DMS114 treated with DMSO at 0.1 percent for 48 hours (cell line): Measurements from ENCODE around the gene CMYA5.

Source experiments
- DNase-seq: peaks from one replicate; lab custom pipeline; 2025; ENCODE audit not compliant: unreplicated experiment; lab: John Stamatoyannopoulos, UW

CMYA5 gene

DNA sequence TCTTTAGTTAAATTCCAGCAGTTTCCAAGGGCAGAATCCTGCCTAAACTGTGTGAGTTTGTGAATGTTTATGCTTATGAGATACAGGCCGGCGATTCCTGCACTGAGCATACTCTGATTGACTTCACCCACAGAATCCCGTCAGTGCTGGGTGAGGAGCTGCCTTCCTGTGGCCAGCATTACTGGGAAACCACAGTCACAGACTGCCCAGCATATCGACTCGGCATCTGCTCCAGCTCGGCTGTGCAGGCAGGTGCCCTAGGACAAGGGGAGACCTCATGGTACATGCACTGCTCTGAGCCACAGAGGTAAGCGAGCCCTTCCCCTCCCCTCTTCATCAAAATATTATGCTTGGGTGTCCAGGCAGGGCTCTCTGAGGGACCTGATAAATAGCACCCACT lies 103.7 kb downstream of the CMYA5 start:
- DNase-seq = no peak

DNA sequence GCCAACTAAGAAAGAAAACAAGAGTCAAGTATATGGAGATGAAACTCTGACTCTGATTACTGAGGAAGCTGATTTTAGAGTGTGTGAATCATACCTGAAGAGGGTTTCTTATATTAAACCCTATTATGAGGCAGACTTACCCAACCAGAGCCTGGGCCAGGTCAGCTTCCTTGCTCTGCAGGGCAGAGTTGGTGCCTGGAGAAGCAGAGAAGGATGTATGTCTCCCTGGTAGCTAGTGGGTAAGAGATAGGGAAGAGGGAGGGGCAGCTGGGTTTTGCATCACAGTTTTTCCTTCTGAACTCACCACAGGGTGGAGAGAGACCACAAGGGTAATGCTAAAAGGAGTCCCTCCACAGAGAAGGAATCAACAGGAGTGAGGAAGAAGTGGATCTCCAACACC lies 104.1 kb downstream of the CMYA5 start:
- no peak for DNase-seq

DNA sequence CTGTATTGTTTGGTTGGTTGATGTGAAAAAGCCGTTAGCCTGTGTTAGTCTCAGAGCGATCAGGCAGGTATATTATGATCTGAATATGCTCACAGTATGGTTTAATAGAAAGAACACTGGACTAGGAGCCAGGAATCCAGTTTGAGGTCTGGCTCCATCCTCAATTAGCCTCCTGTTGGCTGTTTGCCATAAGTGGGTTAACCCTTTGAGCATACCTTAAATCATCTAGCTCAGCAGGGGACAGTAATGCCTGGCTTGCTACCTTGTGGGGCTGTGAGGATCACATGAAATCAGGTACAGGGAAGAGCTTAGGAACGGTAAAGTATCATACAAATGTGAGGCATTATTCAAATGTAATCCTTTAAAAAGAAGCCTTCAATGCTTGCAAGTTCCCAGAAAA lies 104.7 kb downstream of the CMYA5 start:
- no peak for DNase-seq

DNA sequence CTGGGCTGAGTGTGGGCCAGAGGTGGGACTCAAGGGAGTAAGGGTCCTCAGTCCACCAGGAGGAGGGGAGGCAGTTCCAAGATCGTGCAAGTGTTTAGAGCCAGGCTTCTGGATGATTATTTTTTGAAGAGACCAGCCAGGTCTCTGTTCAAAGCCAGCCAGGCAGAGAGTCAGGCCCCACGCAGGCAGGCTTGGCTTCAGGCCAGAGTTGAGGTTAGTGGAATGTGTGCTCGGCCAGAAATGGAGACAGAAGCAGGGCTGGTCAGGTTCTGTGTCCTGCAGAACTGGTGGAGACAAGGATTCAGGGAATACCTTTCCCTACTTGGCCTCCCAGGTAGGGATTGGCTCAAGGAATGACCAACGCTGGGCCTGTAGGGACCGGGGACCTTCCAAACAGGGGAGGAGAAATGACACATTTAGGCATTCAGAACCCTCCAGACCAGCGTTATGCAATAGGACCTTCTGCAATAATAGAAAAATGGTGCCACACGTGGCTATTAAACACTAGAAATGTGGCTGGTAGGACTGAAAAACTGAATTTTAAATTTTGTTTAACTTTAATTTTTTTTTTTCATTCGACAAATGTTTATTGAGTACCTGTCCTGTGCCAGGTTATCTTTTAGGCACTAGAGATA lies 106.2 kb downstream of the CMYA5 start:
- no peak for DNase-seq

DNA sequence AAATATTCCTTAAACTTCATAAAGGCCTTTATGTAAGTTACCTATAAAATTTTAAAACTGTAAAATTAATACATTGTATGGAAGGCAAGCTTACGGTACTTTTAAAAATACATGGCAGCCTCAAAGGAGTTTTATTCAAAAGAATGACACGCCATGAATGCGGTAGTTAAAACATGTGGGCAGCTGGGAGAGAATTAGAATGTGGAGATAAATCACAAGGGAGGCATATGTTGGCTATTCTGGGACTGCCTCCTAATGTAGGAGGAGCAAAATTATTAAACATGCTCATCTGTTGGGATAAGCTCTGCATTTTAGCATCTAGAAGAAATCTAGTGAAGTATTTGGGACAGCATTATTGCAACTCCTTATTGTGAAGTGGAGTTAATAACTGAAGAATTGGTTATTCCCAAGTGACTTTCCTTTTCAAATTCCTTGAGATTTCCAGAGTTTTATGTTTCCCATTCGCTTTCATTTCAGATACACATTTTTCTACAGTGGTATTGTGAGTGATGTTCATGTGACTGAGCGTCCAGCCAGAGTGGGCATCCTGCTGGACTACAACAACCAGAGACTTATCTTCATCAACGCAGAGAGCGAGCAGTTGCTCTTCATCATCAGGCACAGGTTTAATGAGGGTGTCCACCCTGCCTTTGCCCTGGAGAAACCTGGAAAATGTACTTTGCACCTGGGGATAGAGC lies 109.4 kb downstream of the CMYA5 start:
- DNase-seq = no peak

DNA sequence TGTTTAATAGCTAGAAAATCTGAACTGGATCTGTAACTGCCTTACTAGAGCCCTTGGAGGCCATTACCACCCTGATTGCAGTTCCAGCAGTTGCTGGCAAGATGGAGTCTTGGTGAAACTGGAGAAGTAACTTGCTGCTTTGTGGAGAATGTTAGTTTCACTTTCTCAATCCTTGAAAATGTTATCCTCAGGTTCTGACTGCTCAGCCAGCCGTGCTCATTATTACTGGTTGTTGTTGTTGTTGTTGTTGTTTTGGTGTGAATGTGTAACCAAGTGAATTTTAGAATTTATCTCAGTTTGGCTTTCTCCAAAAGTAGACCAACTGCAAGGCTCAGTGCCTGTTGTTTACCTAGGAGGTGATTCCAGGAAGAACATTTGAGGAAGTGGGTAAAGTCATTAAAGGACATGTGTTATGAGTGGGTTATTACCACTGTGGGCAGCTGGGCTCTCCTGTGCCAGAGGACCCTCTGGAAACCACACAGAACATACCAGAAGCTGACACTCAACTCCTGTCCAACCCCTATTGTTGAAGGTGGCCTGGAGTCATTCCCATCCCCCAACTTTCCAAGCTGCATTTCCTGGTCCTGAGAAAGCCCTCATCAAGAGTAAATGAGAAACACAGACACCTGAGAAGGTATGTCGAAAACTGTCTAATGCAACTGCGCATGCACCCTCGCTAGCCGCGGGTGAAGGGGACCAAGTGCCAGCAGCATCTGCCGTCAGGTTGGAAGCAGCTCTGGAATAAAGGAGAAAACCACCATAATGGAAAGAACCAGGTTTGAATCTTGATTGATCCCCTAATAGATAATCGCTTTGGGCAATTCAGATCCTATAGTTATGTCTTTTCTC lies 111.6 kb downstream of the CMYA5 start:
- DNase-seq = no peak

DNA sequence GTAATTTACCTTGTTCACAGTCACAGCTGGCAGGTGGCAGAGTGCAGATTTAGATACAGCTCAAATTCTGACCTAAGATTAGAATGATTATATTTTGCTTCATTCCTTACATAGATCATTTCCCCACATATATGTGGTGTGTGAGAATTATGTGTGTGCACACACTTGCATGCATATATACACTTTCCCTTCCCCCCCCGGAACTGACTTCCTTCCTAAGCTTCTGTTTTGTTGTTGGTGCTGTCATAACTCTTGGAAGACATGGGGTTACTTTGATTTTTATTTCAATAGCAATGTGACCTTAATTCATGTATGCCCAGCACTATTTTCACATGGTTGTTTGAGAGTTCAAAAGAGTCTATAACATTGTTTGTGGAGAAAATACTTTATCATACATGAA lies 112.8 kb downstream of the CMYA5 start:
- DNase-seq = no peak

DNA sequence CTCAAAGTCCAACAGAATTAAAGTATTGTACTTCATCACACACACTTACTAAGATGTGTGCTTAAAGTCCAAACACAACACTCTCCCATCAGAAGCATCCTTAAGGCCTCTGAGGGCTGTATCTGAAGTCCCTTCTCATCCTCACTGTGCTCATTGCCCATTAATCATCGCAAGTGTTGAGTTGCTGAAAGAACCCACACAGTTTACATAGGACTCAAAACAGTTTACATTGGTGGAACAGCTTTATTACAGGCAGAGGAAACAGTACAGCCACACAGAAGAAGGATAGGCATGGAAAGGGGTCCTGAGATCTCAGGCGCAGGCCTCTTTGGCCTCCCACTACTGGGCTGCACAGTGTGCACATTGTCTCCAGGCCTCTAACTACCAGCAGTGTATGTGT lies 113.4 kb downstream of the CMYA5 start:
- DNase-seq = no peak

DNA sequence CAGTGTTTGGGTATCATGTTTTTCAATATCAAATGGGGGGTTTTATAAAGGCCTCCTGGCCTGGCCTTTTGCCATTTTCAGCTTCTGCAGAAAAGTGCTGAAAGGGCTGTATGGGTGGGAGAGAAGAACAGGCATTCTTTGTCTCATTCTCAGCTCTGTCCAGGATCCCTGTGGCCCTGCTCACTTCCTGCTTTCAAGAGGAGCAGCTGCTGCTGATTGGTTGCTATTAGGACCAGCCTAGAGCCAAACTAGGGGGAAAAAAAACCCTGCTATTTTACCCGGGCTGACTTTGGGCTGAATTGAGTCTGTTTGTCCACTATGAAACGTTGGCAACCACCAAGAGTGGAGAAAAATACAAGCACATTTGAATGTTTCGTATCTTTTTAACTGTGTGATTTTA lies 117.1 kb downstream of the CMYA5 start:
- no peak for DNase-seq

DNA sequence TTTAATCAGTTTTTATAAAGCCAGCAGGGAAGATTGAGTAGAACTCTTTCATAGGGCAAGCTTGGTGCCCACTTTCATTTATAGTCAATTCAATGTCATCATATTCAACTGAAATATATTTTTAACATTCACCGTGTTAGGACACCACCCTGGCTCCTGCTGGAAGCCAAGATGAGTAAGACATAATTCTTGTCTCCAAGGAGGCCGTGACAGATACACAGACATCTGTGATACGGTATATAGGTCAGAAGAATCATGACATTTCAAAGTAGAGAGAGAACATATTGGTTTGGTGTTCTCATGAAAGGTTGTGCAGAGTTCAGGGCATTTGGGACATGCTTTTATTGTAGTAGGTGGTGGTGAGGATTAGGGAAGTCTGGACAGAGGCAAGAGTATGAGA lies 120.1 kb downstream of the CMYA5 start:
- DNase-seq = no peak

DNA sequence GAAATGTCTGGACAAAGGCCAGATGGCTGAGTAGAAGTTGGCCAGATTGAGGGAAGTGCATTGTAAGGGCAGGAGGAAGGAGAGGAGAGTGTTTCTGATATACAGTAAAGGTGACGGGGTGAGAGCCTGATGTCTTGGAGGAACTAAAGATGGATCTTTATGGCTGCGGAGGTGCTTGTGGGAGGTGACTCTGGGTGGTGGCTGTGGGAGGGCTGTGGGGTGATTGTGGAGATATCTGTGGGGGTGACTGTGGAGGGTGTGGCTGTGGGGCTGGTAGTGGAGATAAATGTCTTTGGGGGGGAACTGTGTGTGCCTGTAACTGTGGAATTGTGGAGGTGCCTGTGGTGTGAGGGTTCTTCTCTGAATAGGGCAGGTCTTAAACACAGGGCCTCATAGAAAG lies 121.4 kb downstream of the CMYA5 start:
- DNase-seq = no peak

DNA sequence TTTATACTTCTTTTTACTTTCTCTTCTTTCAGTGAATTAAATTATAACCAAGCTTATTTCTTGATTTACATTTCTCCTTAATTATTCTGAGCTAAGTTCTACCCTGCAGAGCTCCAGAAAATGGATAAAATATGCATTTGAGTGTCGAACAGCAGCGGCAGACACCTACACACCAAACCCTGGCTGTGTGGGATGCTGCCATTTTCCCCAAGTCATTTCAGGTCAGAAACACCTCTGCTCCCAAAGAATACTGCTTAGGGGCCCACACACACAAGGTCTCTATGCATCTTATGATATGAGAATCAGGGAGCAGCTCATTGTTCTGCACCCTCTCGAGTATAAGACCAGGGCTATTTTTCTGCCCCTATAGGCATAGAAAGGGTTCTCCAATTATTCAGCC lies 122.3 kb downstream of the CMYA5 start:
- no peak for DNase-seq

DNA sequence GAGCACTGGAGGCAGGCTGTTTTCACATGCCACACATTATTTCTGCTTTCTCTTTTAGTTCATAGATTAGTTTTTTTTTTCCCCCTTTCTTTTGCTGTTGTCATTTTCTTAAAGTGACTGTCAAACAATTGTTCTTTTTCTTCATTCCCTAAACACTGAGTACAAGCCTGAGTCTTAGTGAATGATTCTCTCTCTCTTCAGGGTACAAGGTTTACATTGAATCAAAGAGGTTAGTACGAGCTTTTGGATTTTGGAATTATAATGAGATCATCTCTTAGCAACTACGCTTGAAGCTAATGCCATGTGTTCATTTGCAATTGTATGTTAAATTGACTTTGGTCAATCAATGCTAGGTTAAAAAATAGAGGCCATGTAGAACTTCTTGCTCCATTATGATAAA lies 125.1 kb downstream of the CMYA5 start:
- no peak for DNase-seq

DNA sequence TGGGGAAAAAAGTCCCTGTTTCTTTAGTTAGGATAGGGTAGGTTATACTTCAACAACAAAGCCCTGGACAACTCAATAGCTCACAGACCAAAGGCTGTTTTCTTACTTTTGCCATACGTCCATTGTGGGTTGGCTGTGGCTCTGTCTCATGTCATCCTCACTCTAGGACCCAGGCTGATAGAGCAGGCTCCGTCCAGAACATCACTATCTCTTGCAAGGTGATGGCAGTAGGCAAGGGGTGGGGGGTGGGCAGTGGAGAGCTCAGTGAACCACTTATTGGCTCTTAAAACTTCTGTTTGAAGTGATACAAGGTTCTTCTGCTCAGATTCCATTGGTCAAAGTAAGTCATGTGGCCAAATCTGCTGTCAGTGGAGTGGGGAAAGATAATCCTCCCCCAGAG lies 126.4 kb downstream of the CMYA5 start:
- DNase-seq = no peak

DNA sequence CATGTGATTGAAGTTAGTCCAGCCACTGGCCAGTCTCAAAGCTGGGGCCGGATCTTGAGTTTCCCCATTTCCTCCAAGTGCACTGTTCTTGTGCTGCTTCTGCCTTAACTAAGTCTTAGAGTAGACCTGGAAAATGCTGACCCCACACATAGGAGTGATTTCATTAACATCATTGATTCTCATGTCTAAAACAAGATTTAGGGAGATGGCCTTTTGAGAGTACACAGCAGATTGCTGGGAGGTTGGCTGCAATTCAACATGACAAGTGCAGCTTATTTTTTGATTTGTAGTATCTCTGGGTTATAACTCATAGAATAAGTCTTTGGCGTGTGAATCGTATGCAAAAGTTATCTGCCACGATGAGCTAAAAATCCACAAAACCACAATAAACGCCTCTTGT lies 131.0 kb downstream of the CMYA5 start:
- DNase-seq = no peak

DNA sequence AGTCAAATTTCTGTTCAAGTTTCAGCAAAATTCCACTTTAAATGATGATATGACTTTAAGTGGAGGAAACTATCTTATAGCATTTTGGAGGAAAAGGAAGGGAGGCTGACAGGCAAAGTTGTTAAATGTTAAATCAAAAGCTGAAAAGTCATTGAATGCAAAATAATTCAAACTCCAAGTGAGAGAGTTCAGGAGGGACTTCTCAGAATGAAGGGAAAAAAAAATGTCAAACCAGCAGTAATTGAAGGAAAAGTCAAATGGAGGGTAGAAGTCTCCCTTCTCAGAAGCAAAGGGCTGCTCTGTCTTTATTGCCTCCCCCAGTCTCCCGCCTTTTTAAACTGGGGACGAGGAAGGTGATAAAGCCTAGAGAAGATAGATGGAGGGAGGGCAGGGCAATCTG lies 134.8 kb downstream of the CMYA5 start:
- DNase-seq = no peak

DNA sequence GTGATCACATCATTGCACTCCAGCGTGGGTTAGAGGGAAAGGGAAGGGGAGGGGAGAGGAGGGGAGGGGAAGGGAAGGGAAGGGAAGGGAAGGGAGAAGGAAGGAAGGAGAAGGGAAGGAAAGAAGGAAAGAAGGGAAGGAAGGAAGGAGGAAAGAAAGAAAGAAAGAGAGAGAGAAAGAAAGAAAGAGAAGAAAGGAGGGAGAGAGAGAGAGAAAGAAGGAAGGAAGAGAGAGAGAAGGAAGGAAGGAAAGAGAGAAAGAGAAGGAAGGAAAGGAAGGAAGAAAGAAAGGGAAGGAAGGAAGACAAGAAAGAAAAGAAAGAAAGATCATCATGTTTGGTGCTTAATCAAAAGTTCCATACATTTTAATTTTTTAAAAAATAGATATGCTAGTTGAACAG lies 136.2 kb downstream of the CMYA5 start:
- no peak for DNase-seq

DNA sequence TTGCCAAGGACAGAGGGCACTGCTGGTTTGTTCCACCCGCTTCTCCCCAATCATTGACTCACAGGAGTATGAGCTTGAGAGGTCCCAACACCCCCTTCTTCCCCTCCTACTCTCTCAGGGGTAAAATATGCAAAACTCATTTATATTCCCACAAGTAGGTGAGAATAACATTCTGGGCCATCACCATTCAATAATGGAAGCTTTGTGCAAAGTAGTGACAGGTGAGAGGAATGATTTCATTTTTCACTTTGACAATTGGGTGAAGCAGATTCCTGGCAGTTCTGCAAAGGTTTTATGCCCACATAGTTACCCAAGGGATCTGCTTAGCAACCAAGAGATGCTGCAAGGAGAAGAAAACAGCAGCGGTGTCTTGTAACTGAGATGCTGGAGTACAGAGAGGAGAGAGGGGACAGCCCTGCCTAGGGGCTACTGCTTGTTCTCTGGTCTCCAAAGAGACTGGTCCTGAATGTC lies 137.6 kb downstream of the CMYA5 start:
- no peak for DNase-seq

DNA sequence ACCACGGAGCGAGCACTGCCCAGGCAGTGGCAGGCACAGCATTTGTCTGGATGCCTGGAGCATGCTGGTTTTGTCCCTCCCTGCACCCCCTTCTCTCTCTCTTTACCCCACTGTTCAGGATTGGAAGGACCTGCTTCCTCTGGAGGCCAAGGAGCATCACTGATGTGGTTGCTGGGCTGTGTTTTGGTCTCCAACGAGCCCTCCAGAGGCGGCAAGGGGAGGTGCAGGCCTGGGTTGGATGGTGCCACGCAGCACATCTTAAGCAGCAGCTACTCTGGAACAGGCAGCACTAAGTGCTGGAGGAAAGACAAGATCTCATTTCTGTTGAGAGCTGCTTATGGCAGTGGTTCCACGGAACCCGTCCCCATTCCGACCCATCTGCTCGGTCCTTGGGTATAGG lies 139.6 kb downstream of the CMYA5 start:
- peak; percentile 1 for DNase-seq

DNA sequence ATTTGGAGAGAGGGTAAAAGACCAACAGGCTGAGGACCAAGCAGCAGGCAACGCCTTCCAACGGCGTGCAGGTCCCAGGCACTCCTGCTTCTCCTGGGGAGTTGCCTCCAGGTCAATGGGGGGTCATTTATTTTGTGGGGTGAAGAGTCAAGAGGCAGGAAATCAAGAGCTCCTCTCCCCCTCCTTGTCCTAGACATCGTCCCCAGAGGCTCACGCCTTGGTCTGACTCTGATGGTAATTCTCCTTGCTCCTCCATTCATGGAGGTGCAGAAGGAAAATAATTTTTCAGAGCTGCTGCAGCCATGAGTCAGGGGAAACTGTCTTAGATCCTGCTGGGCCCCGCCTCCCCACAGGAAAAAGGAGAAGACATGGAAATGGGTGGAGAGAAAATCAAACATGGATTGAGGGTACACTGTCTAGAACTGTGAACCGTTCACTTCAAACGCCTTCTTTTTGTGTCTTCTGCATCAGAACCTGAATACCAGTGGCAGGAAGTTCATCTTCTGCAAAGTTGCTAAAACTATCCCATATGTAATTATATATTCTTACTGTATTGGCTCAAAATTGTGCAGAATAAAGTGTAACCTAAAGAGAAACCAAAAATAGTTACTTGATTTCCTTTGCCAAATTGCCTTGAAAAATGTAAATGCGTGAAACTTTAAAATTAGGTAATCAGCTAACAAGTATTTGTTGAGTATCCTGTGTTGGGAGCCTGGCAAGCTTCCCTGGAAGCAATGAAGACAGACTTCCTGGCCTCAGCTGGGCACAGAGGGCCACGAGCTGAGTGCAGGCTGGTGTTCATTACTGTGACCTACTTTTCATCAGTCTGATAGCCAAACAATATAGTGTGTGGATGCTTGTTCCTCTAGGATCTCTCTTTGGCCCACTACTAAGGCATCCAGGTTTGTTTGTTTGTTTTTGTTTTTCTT lies 142.0 kb downstream of the CMYA5 start:
- no peak for DNase-seq

DNA sequence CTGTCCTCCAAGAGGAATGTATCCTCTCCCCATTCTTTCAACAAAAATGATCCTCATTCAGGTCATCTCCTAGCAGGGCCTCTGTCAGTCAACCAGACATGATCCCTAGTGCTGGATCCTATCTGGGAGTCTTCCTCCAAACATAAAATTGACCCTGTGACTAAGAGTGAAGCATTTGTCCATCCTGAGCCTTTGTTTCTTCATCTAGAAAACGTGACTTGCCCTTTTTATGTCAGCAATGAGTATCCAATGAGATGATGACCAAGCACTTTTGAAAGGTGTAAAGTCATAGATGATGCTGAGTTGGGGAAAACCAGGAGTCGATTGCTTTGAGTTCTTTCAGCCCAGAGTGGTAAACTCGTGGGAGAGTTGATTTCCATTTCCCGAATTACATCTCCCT lies 143.3 kb downstream of the CMYA5 start:
- DNase-seq = no peak
